ENCODE data around the gene CASR.

GRCh38 chr3:122219242-122219872 lies 35.9 kb downstream of the CASR start:
- TF ChIP-seq CTCF (IDR thresholded peaks at IDR 0.05) (no peak), EP300 (IDR thresholded peaks at IDR 0.05; ENCODE audit: low read depth) (no peak), POLR2AphosphoS5 (IDR thresholded peaks at IDR 0.05) (no peak), POLR2A (IDR thresholded peaks at IDR 0.05) (no peak)

All from transverse colon (tissue), 4 donors.